ENCODE results near the gene ZNF385A.

Gene ZNF385A

GRCh38 chr12:54404061-54405004, 19.8 kb upstream of the ZNF385A start:
- H3K4me3 ChIP-seq (ENCODE audit: low read length, poor library complexity, severe bottlenecking): no peak overlapping the region
- no peaks in the 10 kb centered on the region for H3K9me2 ChIP-seq (replicated peaks; ENCODE audit: low read depth, low read length)
- peaks cover 5% of the 10 kb centered on the region for H4K20me1 ChIP-seq (ENCODE audit: insufficient read depth, low read length, poor library complexity, severe bottlenecking)
- TF ChIP-seq CTCF (conservative IDR thresholded peaks at IDR 0.05; ENCODE audit: low read length): peak; percentile 100
- no peak for TF ChIP-seq EZH2phosphoT487 (IDR thresholded peaks at IDR 0.05; ENCODE audit: borderline replicate concordance)
- H3K9me3 ChIP-seq (ENCODE audit: insufficient read depth, low read depth, low read length): no peaks in the 10 kb centered on the region
- H2AFZ ChIP-seq (ENCODE audit: low read length): no peak overlapping the region
- H3K27me3 ChIP-seq (ENCODE audit: insufficient read depth, low read length, poor library complexity, severe bottlenecking): no peaks in the 10 kb centered on the region
- no peak overlapping the region for H3K4me2 ChIP-seq (ENCODE audit: low read depth, low read length, poor library complexity, severe bottlenecking)
- peaks cover 98% of the 10 kb centered on the region for H3K36me3 ChIP-seq (ENCODE audit: insufficient read depth, low read length)
- H3F3A ChIP-seq (ENCODE audit: low read depth): peaks cover 12% of the 10 kb centered on the region; the same call in 1 of the 2 replicates
- H3K4me1 ChIP-seq (ENCODE audit: insufficient read depth, low read length, poor library complexity, severe bottlenecking): peaks cover under 1% of the 10 kb centered on the region
- peak overlapping the region; percentile 18 for H3K9ac ChIP-seq (ENCODE audit: low read depth, low read length, poor library complexity, severe bottlenecking)
- peaks cover 14% of the 10 kb centered on the region; the same call in 1 of the 2 replicates for H3K79me2 ChIP-seq (ENCODE audit: insufficient read depth, low read length)

DNA sequence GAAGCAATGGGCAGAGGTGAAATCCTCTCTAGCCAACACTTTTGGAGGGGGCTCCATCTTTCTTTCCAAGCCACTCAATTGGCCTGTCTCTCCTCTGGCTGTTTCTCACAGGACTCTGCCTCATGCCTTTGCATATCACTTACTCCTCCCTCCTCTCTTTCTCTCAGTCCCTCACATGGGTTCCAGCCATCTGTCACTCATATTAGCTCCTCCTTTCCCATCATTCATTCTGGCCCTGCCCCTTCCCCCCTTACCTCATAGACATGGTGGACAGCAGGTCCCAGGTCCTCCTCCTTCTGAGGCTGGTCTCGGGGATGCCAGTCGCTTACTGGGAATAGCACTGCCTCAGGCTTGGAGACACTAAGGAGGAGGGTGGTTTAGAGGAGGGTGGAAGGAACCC, 16.6 kb upstream of the ZNF385A start:
- no peak overlapping the region for H2AFZ ChIP-seq (ENCODE audit: low read length)
- H3K4me2 ChIP-seq (ENCODE audit: low read depth, low read length, poor library complexity, severe bottlenecking): no peak overlapping the region
- H4K20me1 ChIP-seq (ENCODE audit: insufficient read depth, low read length, poor library complexity, severe bottlenecking): peaks cover 7% of the 10 kb centered on the region
- H3K9me3 ChIP-seq (ENCODE audit: insufficient read depth, low read depth, low read length): no peaks in the 10 kb centered on the region
- H3K4me1 ChIP-seq (ENCODE audit: insufficient read depth, low read length, poor library complexity, severe bottlenecking): no peaks in the 10 kb centered on the region
- peaks cover 6% of the 10 kb centered on the region; the same call in 1 of the 2 replicates for H3K79me2 ChIP-seq (ENCODE audit: insufficient read depth, low read length)
- H3K4me3 ChIP-seq (ENCODE audit: low read length, poor library complexity, severe bottlenecking): no peak overlapping the region
- H3K9me2 ChIP-seq (replicated peaks; ENCODE audit: low read depth, low read length): no peaks in the 10 kb centered on the region
- no peak overlapping the region for H3K9ac ChIP-seq (ENCODE audit: low read depth, low read length, poor library complexity, severe bottlenecking)
- H3K36me3 ChIP-seq (ENCODE audit: insufficient read depth, low read length): peaks cover 96% of the 10 kb centered on the region
- no peak for TF ChIP-seq EZH2phosphoT487 (IDR thresholded peaks at IDR 0.05; ENCODE audit: borderline replicate concordance)
- no peak for TF ChIP-seq CTCF (conservative IDR thresholded peaks at IDR 0.05; ENCODE audit: low read length)
- 0 out of 2 replicates have a peak, but pooled peaks cover 5% of the 10 kb centered on the region for H3F3A ChIP-seq (ENCODE audit: low read depth)
- H3K27me3 ChIP-seq (ENCODE audit: insufficient read depth, low read length, poor library complexity, severe bottlenecking): no peaks in the 10 kb centered on the region

GRCh38 chr12:54398995-54399793, 14.7 kb upstream of the ZNF385A start:
- no peaks in the 10 kb centered on the region for H3K27me3 ChIP-seq (ENCODE audit: insufficient read depth, low read length, poor library complexity, severe bottlenecking)
- no peaks in the 10 kb centered on the region for H3K9me3 ChIP-seq (ENCODE audit: insufficient read depth, low read depth, low read length)
- H3K36me3 ChIP-seq (ENCODE audit: insufficient read depth, low read length): peaks cover 93% of the 10 kb centered on the region
- no peak overlapping the region for H3K4me3 ChIP-seq (ENCODE audit: low read length, poor library complexity, severe bottlenecking)
- H3K79me2 ChIP-seq (ENCODE audit: insufficient read depth, low read length): peaks cover 6% of the 10 kb centered on the region; the same call in 1 of the 2 replicates
- H3K4me1 ChIP-seq (ENCODE audit: insufficient read depth, low read length, poor library complexity, severe bottlenecking): no peaks in the 10 kb centered on the region
- no peaks in the 10 kb centered on the region for H3K9me2 ChIP-seq (replicated peaks; ENCODE audit: low read depth, low read length)
- no peak overlapping the region for H2AFZ ChIP-seq (ENCODE audit: low read length)
- no peak overlapping the region for H3K9ac ChIP-seq (ENCODE audit: low read depth, low read length, poor library complexity, severe bottlenecking)
- 0 out of 2 replicates have a peak, but pooled peaks cover 5% of the 10 kb centered on the region for H3F3A ChIP-seq (ENCODE audit: low read depth)
- TF ChIP-seq CTCF (conservative IDR thresholded peaks at IDR 0.05; ENCODE audit: low read length) (peak; percentile 100), EZH2phosphoT487 (IDR thresholded peaks at IDR 0.05; ENCODE audit: borderline replicate concordance) (no peak)
- H3K4me2 ChIP-seq (ENCODE audit: low read depth, low read length, poor library complexity, severe bottlenecking): no peak overlapping the region
- peaks cover 6% of the 10 kb centered on the region for H4K20me1 ChIP-seq (ENCODE audit: insufficient read depth, low read length, poor library complexity, severe bottlenecking)

All from Loucy (cell line).